Subcutaneous adipose tissue (tissue), 4 donors: ENCODE results near the gene FMO5. TPM values are rescaled to one million over a fixed set of nuclear protein-coding genes. Genes with fewer than 3 reads are reported as not detected.

Experiments
- total RNA-seq, 4 donors: library from RNA; depleted of rRNA; stranded (reverse); fragments of >200 nt; gene quantifications; one replicate each; pipeline ENCODE4 v1.1.0, GENCODE V29; 2016
- TF ChIP-seq, protein P1 (sequence below): fragments of 450-650 bp; IDR thresholded peaks from one replicate; pipeline ENCODE4 v1.5.1; 2016; ENCODE audit warnings: low read depth, mild to moderate bottlenecking, control low read depth, antibody characterized with exemption, moderate library complexity

The FMO5 gene
- total RNA-seq, 4 donors from 2014 or later, result 4.1 to 10.7 (median 6.4) TPM

DNA sequence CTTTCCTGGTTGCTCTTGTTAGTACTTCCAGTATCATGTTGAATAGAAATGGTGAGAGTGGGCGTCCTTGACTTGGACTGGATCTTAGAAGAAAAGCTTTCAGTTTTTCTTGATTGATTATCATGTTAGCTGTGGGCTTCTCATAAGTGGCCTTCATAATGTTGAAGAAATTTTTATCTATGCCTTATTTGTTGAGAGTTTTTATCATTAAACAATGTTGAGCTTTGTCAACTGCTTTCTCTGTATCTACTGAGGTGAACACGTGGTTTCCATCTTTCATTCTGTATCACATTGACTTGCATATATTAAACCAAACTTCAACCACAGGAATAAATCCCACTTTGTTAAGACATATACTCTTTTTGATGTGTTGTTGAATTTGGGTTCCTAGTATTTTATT, 82.3 kb downstream of the FMO5 start:
- TF ChIP-seq, protein P1, sequence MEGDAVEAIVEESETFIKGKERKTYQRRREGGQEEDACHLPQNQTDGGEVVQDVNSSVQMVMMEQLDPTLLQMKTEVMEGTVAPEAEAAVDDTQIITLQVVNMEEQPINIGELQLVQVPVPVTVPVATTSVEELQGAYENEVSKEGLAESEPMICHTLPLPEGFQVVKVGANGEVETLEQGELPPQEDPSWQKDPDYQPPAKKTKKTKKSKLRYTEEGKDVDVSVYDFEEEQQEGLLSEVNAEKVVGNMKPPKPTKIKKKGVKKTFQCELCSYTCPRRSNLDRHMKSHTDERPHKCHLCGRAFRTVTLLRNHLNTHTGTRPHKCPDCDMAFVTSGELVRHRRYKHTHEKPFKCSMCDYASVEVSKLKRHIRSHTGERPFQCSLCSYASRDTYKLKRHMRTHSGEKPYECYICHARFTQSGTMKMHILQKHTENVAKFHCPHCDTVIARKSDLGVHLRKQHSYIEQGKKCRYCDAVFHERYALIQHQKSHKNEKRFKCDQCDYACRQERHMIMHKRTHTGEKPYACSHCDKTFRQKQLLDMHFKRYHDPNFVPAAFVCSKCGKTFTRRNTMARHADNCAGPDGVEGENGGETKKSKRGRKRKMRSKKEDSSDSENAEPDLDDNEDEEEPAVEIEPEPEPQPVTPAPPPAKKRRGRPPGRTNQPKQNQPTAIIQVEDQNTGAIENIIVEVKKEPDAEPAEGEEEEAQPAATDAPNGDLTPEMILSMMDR, result no peak

Other genes starting within 250 kb of the FMO5 start
- gene PRKAB2, start 52.9 kb downstream of the FMO5 start, total RNA-seq, result 10 to 100 TPM; 11.4 to 20.4 (median 15.8) TPM
- gene CHD1L, start 17.3 kb upstream of the FMO5 start, total RNA-seq, result 10 to 100 TPM; 18.5 to 26.4 (median 23.6) TPM